H1 (cell line): ENCODE results near the gene GPX6. TPM values are rescaled to one million over a fixed set of nuclear protein-coding genes. Genes with fewer than 3 reads are reported as not detected.

ENCODE experiments used
- CTCF ChIA-PET: fragments of 300-600 bp; sonication (Branson Sonifier 250); formaldehyde crosslinking; loops from one replicate; lab custom pipeline; 2021; ENCODE audit not compliant: partially characterized antibody; lab: Charles Lee
- POLR2A ChIA-PET: fragments of 300-600 bp; sonication (Branson Sonifier 250); formaldehyde crosslinking; loops from one replicate; lab custom pipeline; 2021; ENCODE audit warnings: inconsistent platforms; ENCODE audit not compliant: partially characterized antibody; lab: Charles Lee
- DNase-seq, 2 experiments: peaks; one replicate each; pipeline versions ENCODE4 v3.0.0 to v3.0.0-alpha.2; 2010 to 2022; ENCODE audit warnings: low spot score in 2 of 2, low read depth in 1 of 2, mixed read lengths in 1 of 2
- FAIRE-seq: peaks from 2 replicates; lab custom pipeline; 2011; peaks lifted over from hg19 to GRCh38; lab: Jason Lieb, UNC
- H2AFZ ChIP-seq: 2 replicates; pipeline ENCODE4 v1.8.1; 2012; ENCODE audit warnings: low read length, inconsistent platforms
- H2AK5ac ChIP-seq: 2 replicates; pipeline ENCODE4 v1.6.1; 2013; ENCODE audit warnings: low read depth, low read length
- H2BK120ac ChIP-seq: replicated peaks from 2 replicates; pipeline ENCODE3; 2013; ENCODE audit warnings: low read depth, low read length, inconsistent platforms
- H2BK12ac ChIP-seq: 2 replicates; pipeline ENCODE4 v1.6.1; 2013; ENCODE audit warnings: low read depth, low read length
- H2BK15ac ChIP-seq: 2 replicates; pipeline ENCODE4 v1.6.1; 2013; ENCODE audit warnings: low read length
- H2BK20ac ChIP-seq: 2 replicates; pipeline ENCODE4 v1.6.1; 2013; ENCODE audit warnings: low read length
- H2BK5ac ChIP-seq: 2 replicates; pipeline ENCODE4 v1.6.1; 2013; ENCODE audit warnings: low read depth, low read length
- H3K14ac ChIP-seq: 2 replicates; pipeline ENCODE4 v1.6.1; 2013; ENCODE audit warnings: inconsistent platforms; ENCODE audit not compliant: insufficient read length
- H3K18ac ChIP-seq: 2 replicates; pipeline ENCODE4 v1.6.1; 2013; ENCODE audit warnings: low read length; ENCODE audit errors: extremely low read depth
- H3K23ac ChIP-seq: 2 replicates; pipeline ENCODE4 v1.6.1; 2013; ENCODE audit warnings: inconsistent platforms; ENCODE audit not compliant: insufficient read length
- H3K23me2 ChIP-seq: 2 replicates; pipeline ENCODE4 v1.6.1; 2013; ENCODE audit warnings: low read depth, low read length
- H3K27ac ChIP-seq: 2 replicates; pipeline ENCODE4 v1.6.1; 2011; ENCODE audit warnings: low read depth, low read length, inconsistent platforms
- H3K27me3 ChIP-seq, 4 experiments: replicated peaks in 1 of 4; 1 replicate in 1 of 4; 2 replicates in 3 of 4; pipeline versions ENCODE4 v1.6.1 to v1.8.1; 2011 to 2013; ENCODE audit warnings: low read length in 3 of 4, mild to moderate bottlenecking in 3 of 4, inconsistent platforms in 2 of 4, mixed read lengths in 2 of 4, moderate library complexity in 1 of 4; ENCODE audit not compliant: control insufficient read depth in 3 of 4, insufficient read depth in 3 of 4; ENCODE audit errors: extremely low read depth in 1 of 4
- H3K36me3 ChIP-seq, 4 experiments: 2 replicates each; pipeline versions ENCODE4 v1.6.1 to v1.8.1; 2011 to 2013; ENCODE audit warnings: mild to moderate bottlenecking in 4 of 4, low read length in 3 of 4, moderate library complexity in 2 of 4, control low read depth in 1 of 4, inconsistent platforms in 1 of 4; ENCODE audit not compliant: insufficient read depth in 4 of 4, control insufficient read depth in 2 of 4
- H3K4ac ChIP-seq: replicated peaks from 2 replicates; pipeline ENCODE3; 2013; ENCODE audit warnings: low read length, low read depth, mixed read lengths, inconsistent platforms; ENCODE audit not compliant: insufficient read length
- H3K4me1 ChIP-seq, 4 experiments: replicated peaks in 1 of 4; 1 replicate in 1 of 4; 2 replicates in 3 of 4; pipeline versions ENCODE4 v1.6.1 to v1.8.1; 2011 to 2013; ENCODE audit warnings: low read length in 3 of 4, inconsistent platforms in 2 of 4, mixed read lengths in 1 of 4; ENCODE audit not compliant: insufficient read depth in 4 of 4, control insufficient read depth in 3 of 4
- H3K4me2 ChIP-seq, 2 experiments: 2 replicates each; pipeline versions ENCODE4 v1.6.1 to v1.8.1; 2011 to 2013; ENCODE audit warnings: low read depth in 2 of 2, low read length in 2 of 2, control low read depth in 1 of 2, inconsistent platforms in 1 of 2, mild to moderate bottlenecking in 1 of 2; ENCODE audit not compliant: insufficient read depth in 1 of 2
- H3K4me3 ChIP-seq, 4 experiments: fragments of 200-600, 300-600 bp in 1 of 4; sonication (generic), shearing (Covaris generic), sonication (Bioruptor Twin) in 1 of 4; 2 replicates each; pipeline versions ENCODE4 v1.5.1 to v1.8.1; 2011 to 2016; ENCODE audit warnings: low read length in 4 of 4, low read depth in 3 of 4, control low read depth in 2 of 4, inconsistent platforms in 2 of 4, mild to moderate bottlenecking in 2 of 4, mixed read lengths in 1 of 4, moderate library complexity in 1 of 4; ENCODE audit not compliant: insufficient read depth in 2 of 4; ENCODE audit errors: extremely low read depth in 1 of 4
- H3K56ac ChIP-seq: replicated peaks from 2 replicates; pipeline ENCODE3; 2013; ENCODE audit warnings: low read depth, mild to moderate bottlenecking, mixed read lengths, low read length, inconsistent platforms; ENCODE audit not compliant: insufficient read length
- H3K79me1 ChIP-seq: 2 replicates; pipeline ENCODE4 v1.6.1; 2013; ENCODE audit warnings: low read depth, low read length, control low read depth
- H3K79me2 ChIP-seq, 2 experiments: 2 replicates each; pipeline versions ENCODE4 v1.6.1 to v1.8.1; 2012 to 2013; ENCODE audit warnings: low read length in 2 of 2, mild to moderate bottlenecking in 2 of 2, inconsistent platforms in 1 of 2; ENCODE audit not compliant: insufficient read depth in 2 of 2, control insufficient read depth in 1 of 2
- H3K9ac ChIP-seq, 4 experiments: replicated peaks in 1 of 4; 1 replicate in 1 of 4; 2 replicates in 3 of 4; pipeline versions ENCODE4 v1.6.1 to v1.8.1; 2011 to 2013; ENCODE audit warnings: low read depth in 3 of 4, low read length in 3 of 4, control low read depth in 2 of 4, mild to moderate bottlenecking in 2 of 4, moderate library complexity in 2 of 4, inconsistent platforms in 1 of 4; ENCODE audit errors: extremely low read depth in 1 of 4
- H3K9me3 ChIP-seq, 2 experiments: 2 replicates each; pipeline versions ENCODE4 v1.6.1 to v1.8.1; 2012 to 2013; ENCODE audit warnings: mild to moderate bottlenecking in 2 of 2, moderate library complexity in 2 of 2, control low read depth in 1 of 2, inconsistent platforms in 1 of 2, low read depth in 1 of 2, low read length in 1 of 2, mixed read lengths in 1 of 2; ENCODE audit not compliant: insufficient read depth in 2 of 2
- H4K20me1 ChIP-seq, 2 experiments: replicated peaks in 1 of 2; 2 replicates each; pipeline versions ENCODE3 to v1.8.1; 2011 to 2013; ENCODE audit warnings: inconsistent platforms in 2 of 2, low read length in 2 of 2, mild to moderate bottlenecking in 1 of 2; ENCODE audit not compliant: insufficient read depth in 2 of 2, control insufficient read depth in 1 of 2
- H4K5ac ChIP-seq: 2 replicates; pipeline ENCODE4 v1.6.1; 2013; ENCODE audit warnings: low read length, low read depth, mixed read lengths, inconsistent platforms; ENCODE audit not compliant: insufficient read length
- H4K8ac ChIP-seq: 2 replicates; pipeline ENCODE4 v1.8.0; 2013; ENCODE audit warnings: mild to moderate bottlenecking, moderate library complexity, low read length, inconsistent platforms; ENCODE audit not compliant: insufficient read depth; ENCODE audit errors: extremely low read depth
- H4K91ac ChIP-seq: replicated peaks from 2 replicates; pipeline ENCODE3; 2013; ENCODE audit warnings: low read length, mixed read lengths, inconsistent platforms; ENCODE audit not compliant: insufficient read length
- ATF2 ChIP-seq: IDR thresholded peaks from 2 replicates; pipeline ENCODE4 v1.6.1; 2012; ENCODE audit warnings: low read length, inconsistent platforms
- CTCF ChIP-seq, 3 experiments: IDR thresholded peaks; 1 replicate in 2 of 3; 2 replicates in 1 of 3; pipeline versions ENCODE4 v1.5.1 to v1.6.1; 2011; ENCODE audit warnings: low read length in 3 of 3, mild to moderate bottlenecking in 3 of 3, inconsistent platforms in 2 of 3, low read depth in 1 of 3, moderate library complexity in 1 of 3; ENCODE audit not compliant: insufficient read depth in 1 of 3; ENCODE audit errors: control extremely low read depth in 1 of 3
- EP300 ChIP-seq, 2 experiments: IDR thresholded peaks; 1 replicate in 1 of 2; 2 replicates in 1 of 2; pipeline ENCODE4 v1.6.1; 2011 to 2012; ENCODE audit warnings: low read depth in 2 of 2, low read length in 2 of 2, mild to moderate bottlenecking in 2 of 2, borderline replicate concordance in 1 of 2, inconsistent platforms in 1 of 2, moderate library complexity in 1 of 2
- GABPA ChIP-seq: IDR thresholded peaks from 2 replicates; pipeline ENCODE4 v1.6.1; 2011; ENCODE audit warnings: mild to moderate bottlenecking, low read length, moderate library complexity, borderline replicate concordance; ENCODE audit not compliant: insufficient read depth
- JUN ChIP-seq: IDR thresholded peaks from 2 replicates; pipeline ENCODE4 v1.6.1; 2011; ENCODE audit warnings: low read depth, mild to moderate bottlenecking, improper control_type of control experiment, low read length
- JUND ChIP-seq: IDR thresholded peaks from 2 replicates; pipeline ENCODE4 v1.6.1; 2011; ENCODE audit warnings: mild to moderate bottlenecking, improper control_type of control experiment, low read length
- RBBP5 ChIP-seq: IDR thresholded peaks from 2 replicates; pipeline ENCODE4 v1.7.1; 2012; ENCODE audit warnings: low read depth, mild to moderate bottlenecking, inconsistent platforms, low read length, moderate library complexity, borderline replicate concordance
- RFX5 ChIP-seq: IDR thresholded peaks from 2 replicates; pipeline ENCODE4 v1.6.1; 2011; ENCODE audit warnings: low read depth, low read length, improper control_type of control experiment, borderline replicate concordance
- SIX5 ChIP-seq: IDR thresholded peaks from 2 replicates; pipeline ENCODE4 v1.6.1; 2011; ENCODE audit warnings: mild to moderate bottlenecking, low read depth, low read length
- TAF1 ChIP-seq: IDR thresholded peaks from 2 replicates; pipeline ENCODE4 v1.6.1; 2011; ENCODE audit warnings: mild to moderate bottlenecking, low read depth, low read length
- YY1 ChIP-seq: IDR thresholded peaks from 2 replicates; pipeline ENCODE4 v1.6.1; 2011; ENCODE audit warnings: low read depth, mild to moderate bottlenecking, low read length
- polyA plus RNA-seq, 7 experiments: library from polyadenylated mRNA; depleted of rRNA in 3 of 7; stranded (reverse) in 5 of 7; unstranded in 2 of 7; fragments of >200 nt in 5 of 7; fragments of 200-250 nt in 2 of 7; gene quantifications; 1 replicate in 5 of 7; 2 replicates in 1 of 7; 4 replicates in 1 of 7; pipeline versions ENCODE4 v1.2.1 to v1.2.3, GENCODE V29; 2011 to 2013; ENCODE audit warnings: missing spikeins in 2 of 7, mixed read lengths in 2 of 7
- total RNA-seq: library from RNA; stranded (reverse); fragmentation: NEBNext Ultra II Directional; extraction: Animal tissue kit (Norgen Biotek cat#: 25700); gene quantifications from 2 replicates; pipeline ENCODE4 v1.2.1, GENCODE V29; 2021

The GPX6 gene
- total and polyA plus RNA-seq, 2 of the 8 experiments (the other 6 are each of a cell fraction or from before 2014, with no cell fraction given), result not detected

DNA sequence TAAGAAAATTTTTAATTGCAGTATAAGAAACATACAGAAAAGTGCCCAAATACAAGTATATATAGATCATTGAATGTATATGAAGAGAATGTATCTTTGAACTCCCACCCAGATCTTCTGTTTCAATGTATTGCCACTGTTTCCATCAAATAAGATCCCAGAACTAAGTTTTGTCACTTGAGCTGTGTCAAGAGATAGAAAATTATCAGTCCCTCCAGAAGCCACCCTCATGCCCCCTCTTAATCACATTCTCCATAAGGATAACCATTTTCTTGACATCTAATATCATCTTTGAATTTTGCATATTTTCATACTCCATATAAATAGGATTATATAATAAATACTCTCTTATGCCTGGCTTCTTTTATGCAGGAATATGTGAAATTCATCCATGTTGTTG lies 30.4 kb upstream of the GPX6 start:
- no peak for FAIRE-seq
- Histone ChIP-seq H2BK5ac (no peak overlapping the region), H3K18ac (no peak overlapping the region), H3K4me2 (no peak overlapping the region), H3K4me1 (peaks cover 0 to 4% (median 0%) of the 10 kb centered on the region in 4 experiments; a peak in 2 of 7 replicates), H2BK20ac (no peak overlapping the region), H3K9me3 (no peaks in the 10 kb centered on the region), H3K79me1 (no peaks in the 10 kb centered on the region), H3K9ac (no peak overlapping the region), H3K14ac (no peak overlapping the region), H2AFZ (no peak overlapping the region), H3K4me3 (no peak overlapping the region), H4K5ac (no peak overlapping the region), H4K8ac (no peak overlapping the region), H3K23ac (no peak overlapping the region), H3K79me2 (no peaks in the 10 kb centered on the region), H4K91ac (no peak overlapping the region), H3K27me3 (no peaks in the 10 kb centered on the region), H3K23me2 (peaks cover 5% of the 10 kb centered on the region), H2AK5ac (no peak overlapping the region), H3K56ac (no peak overlapping the region), H3K27ac (no peak overlapping the region), H3K36me3 (no peaks in the 10 kb centered on the region), H4K20me1 (no peaks in the 10 kb centered on the region), H3K4ac (no peak overlapping the region), H2BK15ac (no peak overlapping the region), H2BK120ac (no peak overlapping the region), H2BK12ac (no peak overlapping the region)
- POLR2A ChIA-PET, result no interaction called here
- no peak for DNase-seq
- CTCF ChIA-PET, result no interaction called here
- TF ChIP-seq JUND (no peak), JUN (no peak), TAF1 (no peak), GABPA (no peak), ATF2 (no peak), SIX5 (no peak), RBBP5 (no peak), RFX5 (no peak), CTCF (IDR thresholded peaks at IDR 0.05; ENCODE audit: control extremely low read depth in 1 of 3, insufficient read depth in 1 of 3, low read depth in 1 of 3, low read length in 3 of 3) (no peak), EP300 (IDR thresholded peaks at IDR 0.05; ENCODE audit: borderline replicate concordance in 1 of 2, low read depth in 2 of 2, low read length in 2 of 2) (no peak), YY1 (no peak)
